ENCODE data around the gene FOXK2. TPM values are rescaled to one million over a fixed set of nuclear protein-coding genes. Genes with fewer than 3 reads are reported as not detected.

Gene FOXK2
- total and polyA plus RNA-seq, 2 of the 8 experiments (the other 6 are each of a cell fraction or from before 2014, with no cell fraction given) = 34.7 to 64.9 TPM

DNA sequence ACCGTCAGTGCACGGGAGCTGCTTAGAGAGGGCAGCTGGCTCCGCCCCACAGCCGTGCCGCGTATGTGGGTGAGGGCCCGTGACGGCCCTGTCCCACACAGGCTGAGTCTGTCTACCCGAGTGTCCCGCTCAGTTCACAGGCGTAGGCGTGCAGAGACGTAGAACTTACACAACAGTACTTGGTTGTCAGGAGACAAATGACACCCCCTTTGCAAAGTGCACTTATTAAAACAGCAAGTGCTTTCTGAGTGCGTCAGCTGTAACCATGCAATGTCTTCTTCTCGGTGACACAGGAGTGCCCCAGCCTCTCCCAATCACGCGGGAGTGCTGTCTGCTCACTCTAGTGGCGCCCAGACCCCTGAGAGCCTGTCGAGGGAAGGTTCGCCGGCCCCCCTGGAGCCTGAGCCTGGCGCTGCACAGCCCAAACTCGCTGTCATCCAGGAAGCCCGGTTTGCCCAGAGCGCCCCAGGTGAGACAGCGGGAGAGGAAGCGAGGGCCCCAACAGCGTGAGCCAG is 64.2 kb downstream of the FOXK2 start:
- no peak overlapping the region for H2AK5ac ChIP-seq (ENCODE audit: low read depth, low read length)
- no peak overlapping the region for H3K4me2 ChIP-seq (ENCODE audit: insufficient read depth in 1 of 2, low read depth in 2 of 2, low read length in 2 of 2)
- H3K9ac ChIP-seq (replicated peaks in 1 of 4; ENCODE audit: extremely low read depth in 1 of 4, low read depth in 3 of 4, low read length in 3 of 4) = no peak overlapping the region
- peaks cover 5 to 7% of the 10 kb centered on the region in 2 experiments for H4K20me1 ChIP-seq (replicated peaks in 1 of 2; ENCODE audit: control insufficient read depth in 1 of 2, insufficient read depth in 2 of 2, low read length in 2 of 2)
- no peak for FAIRE-seq
- no peak overlapping the region for H3K56ac ChIP-seq (replicated peaks; ENCODE audit: insufficient read length, low read depth, low read length)
- ChIA-PET POLR2A (ENCODE audit: partially characterized antibody) (no interaction called here), CTCF (ENCODE audit: partially characterized antibody) (no interaction called here)
- no peak overlapping the region for H2AFZ ChIP-seq (ENCODE audit: low read length)
- H4K91ac ChIP-seq (replicated peaks; ENCODE audit: insufficient read length, low read length) = no peak overlapping the region
- WGBS, 2 experiments (ENCODE audit: extremely low coverage in 1 of 2, insufficient coverage in 1 of 2, insufficient read length in 1 of 2, insufficient replicate concordance in 2 of 2, low coverage in 1 of 2, low lambda C conversion rate in 2 of 2, missing lambda C conversion rate in 1 of 2) = 93% methylated on average over 27 of the region's 28 CpGs; no CpG with 5 or more reads in 1 of the 2 experiments
- TF ChIP-seq TBP (IDR thresholded peaks at IDR 0.05; ENCODE audit: low read depth, low read length) = no peak
- no peak for TF ChIP-seq RAD21 (IDR thresholded peaks at IDR 0.05 in 1 of 2, conservative IDR thresholded peaks at IDR 0.05 in 1 of 2; ENCODE audit: low read depth in 2 of 2, low read length in 2 of 2)
- no peak for TF ChIP-seq RBBP5 (IDR thresholded peaks at IDR 0.05; ENCODE audit: borderline replicate concordance, low read depth, low read length)
- TF ChIP-seq, protein P1, sequence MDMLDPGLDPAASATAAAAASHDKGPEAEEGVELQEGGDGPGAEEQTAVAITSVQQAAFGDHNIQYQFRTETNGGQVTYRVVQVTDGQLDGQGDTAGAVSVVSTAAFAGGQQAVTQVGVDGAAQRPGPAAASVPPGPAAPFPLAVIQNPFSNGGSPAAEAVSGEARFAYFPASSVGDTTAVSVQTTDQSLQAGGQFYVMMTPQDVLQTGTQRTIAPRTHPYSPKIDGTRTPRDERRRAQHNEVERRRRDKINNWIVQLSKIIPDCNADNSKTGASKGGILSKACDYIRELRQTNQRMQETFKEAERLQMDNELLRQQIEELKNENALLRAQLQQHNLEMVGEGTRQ (IDR thresholded peaks at IDR 0.05; ENCODE audit: low read length) = no peak
- TF ChIP-seq TAF7 (optimal IDR thresholded peaks at IDR 0.05; ENCODE audit: borderline replicate concordance, low read depth, low read length) = no peak
- no peak for TF ChIP-seq KDM1A (IDR thresholded peaks at IDR 0.05; ENCODE audit: borderline replicate concordance, low read length)
- no peak for TF ChIP-seq BACH1 (IDR thresholded peaks at IDR 0.05; ENCODE audit: low read length)
- TF ChIP-seq, protein P2, sequence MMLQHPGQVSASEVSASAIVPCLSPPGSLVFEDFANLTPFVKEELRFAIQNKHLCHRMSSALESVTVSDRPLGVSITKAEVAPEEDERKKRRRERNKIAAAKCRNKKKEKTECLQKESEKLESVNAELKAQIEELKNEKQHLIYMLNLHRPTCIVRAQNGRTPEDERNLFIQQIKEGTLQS (IDR thresholded peaks at IDR 0.05; ENCODE audit: insufficient read depth, low read depth, low read length) = no peak
- no peak for TF ChIP-seq POU5F1 (IDR thresholded peaks at IDR 0.05; ENCODE audit: low read depth, low read length)
- no peak for TF ChIP-seq POLR2AphosphoS5 (IDR thresholded peaks at IDR 0.05; ENCODE audit: low read depth, low read length)
- 0 out of 2 replicates have a peak, but pooled peaks cover 4% of the 10 kb centered on the region for H3K79me1 ChIP-seq (ENCODE audit: low read depth, low read length)
- no peaks in the 10 kb centered on the region for H3K23me2 ChIP-seq (ENCODE audit: low read depth, low read length)
- peak overlapping the region; percentile 76; the same call in 1 of the 2 replicates for H4K8ac ChIP-seq (ENCODE audit: extremely low read depth, insufficient read depth, low read length)
- no peak overlapping the region for H2BK15ac ChIP-seq (ENCODE audit: low read length)
- H3K27ac ChIP-seq (ENCODE audit: low read depth, low read length) = no peak overlapping the region
- H3K14ac ChIP-seq (ENCODE audit: insufficient read length) = no peak overlapping the region
- H3K18ac ChIP-seq (ENCODE audit: extremely low read depth, low read length) = no peak overlapping the region
- no peaks in the 10 kb centered on the region for H3K27me3 ChIP-seq (replicated peaks in 1 of 4; ENCODE audit: control insufficient read depth in 3 of 4, extremely low read depth in 1 of 4, insufficient read depth in 3 of 4, low read length in 3 of 4)
- H2BK12ac ChIP-seq (ENCODE audit: low read depth, low read length) = no peak overlapping the region
- H2BK120ac ChIP-seq (replicated peaks; ENCODE audit: low read depth, low read length) = no peak overlapping the region
- H2BK20ac ChIP-seq (ENCODE audit: low read length) = no peak overlapping the region
- DNase-seq (ENCODE audit: low read depth in 1 of 2, low spot score in 2 of 2) = no peak
- H2BK5ac ChIP-seq (ENCODE audit: low read depth, low read length) = no peak overlapping the region
- no peaks in the 10 kb centered on the region; a peak in 1 of 4 replicates for H3K79me2 ChIP-seq (ENCODE audit: control insufficient read depth in 1 of 2, insufficient read depth in 2 of 2, low read length in 2 of 2)
- H3K4ac ChIP-seq (replicated peaks; ENCODE audit: insufficient read length, low read depth, low read length) = no peak overlapping the region
- H3K23ac ChIP-seq (ENCODE audit: insufficient read length) = no peak overlapping the region
- no peak overlapping the region for H4K5ac ChIP-seq (ENCODE audit: insufficient read length, low read depth, low read length)
- no peak overlapping the region for H3K4me3 ChIP-seq (ENCODE audit: extremely low read depth in 1 of 4, insufficient read depth in 2 of 4, low read depth in 3 of 4, low read length in 4 of 4)
- H3K4me1 ChIP-seq (replicated peaks in 1 of 4; ENCODE audit: control insufficient read depth in 3 of 4, insufficient read depth in 4 of 4, low read length in 3 of 4) = no peaks in the 10 kb centered on the region
- peaks cover 8 to 44% (median 34%) of the 10 kb centered on the region in 4 experiments for H3K36me3 ChIP-seq (ENCODE audit: control insufficient read depth in 2 of 4, insufficient read depth in 4 of 4, low read length in 3 of 4)
- H3K9me3 ChIP-seq (ENCODE audit: insufficient read depth in 2 of 2, low read depth in 1 of 2, low read length in 1 of 2) = no peaks in the 10 kb centered on the region; a peak in 1 of 4 replicates
